Measurements from ENCODE around the gene PSG4. TPM values are rescaled to one million over a fixed set of nuclear protein-coding genes. Genes with fewer than 3 reads are reported as not detected.
"Not testable (repeated sequence)": the region's sequence is repeated elsewhere in the genome, so short reads cannot be mapped to it uniquely, and the experiment has no call there.

The PSG4 gene
- total RNA-seq, 1 experiment from 2014 or later = not detected

GRCh38 chr19:43235686-43236085, 30.2 kb upstream of the PSG4 start:
- H3K79me2 ChIP-seq (ENCODE audit: insufficient read depth, low read length); H3K79me1 ChIP-seq (ENCODE audit: insufficient read depth, low read depth, low read length, poor library complexity, severe bottlenecking); H2AK5ac ChIP-seq (ENCODE audit: insufficient read length, low read length); H2BK5ac ChIP-seq (ENCODE audit: insufficient read length, low read length); H3K36me3 Mint-ChIP-seq (ENCODE audit: insufficient read depth in 1 of 3, low read depth in 3 of 3); H3K4ac ChIP-seq (ENCODE audit: low read depth, low read length); H2BK15ac ChIP-seq (ENCODE audit: low read depth, low read length); DNase-seq; H4K91ac ChIP-seq (ENCODE audit: insufficient read length, low read depth, low read length); H4K5ac ChIP-seq (ENCODE audit: insufficient read length, low read depth, low read length); H3K14ac ChIP-seq (ENCODE audit: insufficient read depth, low read length); H3K27ac ChIP-seq (ENCODE audit: insufficient read length, low read depth, low read length); H2BK120ac ChIP-seq (ENCODE audit: low read depth, low read length, poor library complexity, severe bottlenecking); H3K4me1 Mint-ChIP-seq; H4K8ac ChIP-seq (replicated peaks; ENCODE audit: insufficient read length, low read depth, low read length); H3K27me3 Mint-ChIP-seq (ENCODE audit: low read depth); H3K56ac ChIP-seq (ENCODE audit: insufficient read length, low read depth, low read length); H3K27ac Mint-ChIP-seq; H3T11ph ChIP-seq (ENCODE audit: low read length); H3K9ac ChIP-seq (ENCODE audit: extremely low read depth, insufficient read length, low read length); H3K27me3 ChIP-seq (ENCODE audit: insufficient read depth, low read length); H4K20me1 ChIP-seq (ENCODE audit: control insufficient read depth, insufficient read depth, insufficient read length); H2BK20ac ChIP-seq (ENCODE audit: low read depth, low read length, poor library complexity, severe bottlenecking); H3K23me2 ChIP-seq (ENCODE audit: insufficient read length, low read depth, low read length, poor library complexity, severe bottlenecking); H3K23ac ChIP-seq (ENCODE audit: insufficient read length, low read depth, low read length); H3K9me3 ChIP-seq (ENCODE audit: control insufficient read depth, low read depth, low read length); H3K4me3 Mint-ChIP-seq; H2BK12ac ChIP-seq (ENCODE audit: insufficient read length, low read depth, low read length); H3K4me1 ChIP-seq (ENCODE audit: insufficient read depth, low read length); H2AFZ ChIP-seq (ENCODE audit: low read length); H3K4me2 ChIP-seq (ENCODE audit: insufficient read depth, insufficient read length, low read length); H3K18ac ChIP-seq (ENCODE audit: insufficient read length, low read depth, low read length): not testable (repeated sequence)
- whole genome bisulfite sequencing (ENCODE audit: extremely low coverage, insufficient read length, low lambda C conversion rate) = no CpG with 5 or more reads among the region's 3 CpGs
- peaks cover 35 to 50% of the 10 kb centered on the region in 2 experiments for H3K9me3 Mint-ChIP-seq
